GM12865 (cell line): ENCODE measurements around the gene MBD2.

Experiments used
- DNase-seq: peaks from one replicate; pipeline ENCODE4 v3.0.0; 2010; ENCODE audit warnings: low read depth
- H3K4me3 ChIP-seq: 2 replicates; pipeline ENCODE4 v1.5.1; 2011; ENCODE audit warnings: mild to moderate bottlenecking, low read depth, low read length, control low read depth
- TF ChIP-seq, protein P1 (sequence below): IDR thresholded peaks from 2 replicates; pipeline ENCODE4 v1.5.1; 2011; ENCODE audit warnings: low read length, control low read depth, low read depth, inconsistent platforms; ENCODE audit not compliant: insufficient read depth; ENCODE audit errors: missing control alignments

MBD2 gene

DNA sequence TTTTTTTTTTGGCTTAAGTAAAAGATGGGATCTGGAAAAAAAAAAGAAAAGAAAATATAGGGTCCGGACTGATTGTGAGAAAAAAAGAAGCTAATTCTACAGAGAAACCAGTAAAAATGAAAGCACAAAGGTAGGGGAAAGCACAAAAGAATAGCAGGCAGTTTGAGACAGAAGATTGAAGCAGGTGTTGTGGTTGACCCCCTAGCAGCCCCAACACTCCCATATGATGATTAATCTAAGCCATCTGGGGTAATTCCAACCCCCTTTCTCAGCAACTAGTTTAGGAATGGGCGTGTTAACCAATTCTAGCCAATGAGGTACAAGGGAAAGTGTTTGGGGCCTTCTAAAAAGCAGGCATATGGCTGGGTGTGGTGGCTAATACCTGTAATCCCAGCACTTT is 77.0 kb downstream of the MBD2 start:
- H3K4me3 ChIP-seq: no peak overlapping the region
- TF ChIP-seq, protein P1, sequence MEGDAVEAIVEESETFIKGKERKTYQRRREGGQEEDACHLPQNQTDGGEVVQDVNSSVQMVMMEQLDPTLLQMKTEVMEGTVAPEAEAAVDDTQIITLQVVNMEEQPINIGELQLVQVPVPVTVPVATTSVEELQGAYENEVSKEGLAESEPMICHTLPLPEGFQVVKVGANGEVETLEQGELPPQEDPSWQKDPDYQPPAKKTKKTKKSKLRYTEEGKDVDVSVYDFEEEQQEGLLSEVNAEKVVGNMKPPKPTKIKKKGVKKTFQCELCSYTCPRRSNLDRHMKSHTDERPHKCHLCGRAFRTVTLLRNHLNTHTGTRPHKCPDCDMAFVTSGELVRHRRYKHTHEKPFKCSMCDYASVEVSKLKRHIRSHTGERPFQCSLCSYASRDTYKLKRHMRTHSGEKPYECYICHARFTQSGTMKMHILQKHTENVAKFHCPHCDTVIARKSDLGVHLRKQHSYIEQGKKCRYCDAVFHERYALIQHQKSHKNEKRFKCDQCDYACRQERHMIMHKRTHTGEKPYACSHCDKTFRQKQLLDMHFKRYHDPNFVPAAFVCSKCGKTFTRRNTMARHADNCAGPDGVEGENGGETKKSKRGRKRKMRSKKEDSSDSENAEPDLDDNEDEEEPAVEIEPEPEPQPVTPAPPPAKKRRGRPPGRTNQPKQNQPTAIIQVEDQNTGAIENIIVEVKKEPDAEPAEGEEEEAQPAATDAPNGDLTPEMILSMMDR: no peak
- DNase-seq: peak; percentile 91

DNA sequence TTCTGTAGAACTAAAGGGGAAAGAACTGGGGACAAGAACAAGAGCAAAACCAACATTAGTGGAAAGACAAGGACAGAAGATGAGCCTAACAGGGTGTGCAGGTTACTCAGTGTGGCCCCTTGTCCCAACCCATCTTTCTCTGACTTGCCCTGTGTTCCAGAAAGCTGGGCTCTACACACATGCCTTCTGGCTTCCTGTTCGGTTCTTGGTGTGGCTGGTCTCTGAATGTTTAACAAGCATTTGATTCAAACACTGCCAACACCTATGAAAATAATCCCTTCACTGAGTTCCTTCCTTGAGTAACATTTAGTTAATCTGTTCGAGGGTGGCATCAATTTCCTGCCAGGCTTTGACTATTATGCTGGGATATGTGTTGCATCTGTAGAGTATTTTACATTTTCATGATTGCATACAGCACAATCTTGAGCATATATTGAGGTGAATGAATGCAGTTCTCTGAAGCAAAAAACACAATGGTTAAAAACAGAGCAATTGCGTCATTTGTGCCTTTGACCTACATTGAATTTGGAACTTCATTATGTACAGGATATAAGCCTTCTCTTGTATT is 83.3 kb downstream of the MBD2 start:
- no peak for DNase-seq
- TF ChIP-seq, protein P1: no peak
- no peak overlapping the region for H3K4me3 ChIP-seq

DNA sequence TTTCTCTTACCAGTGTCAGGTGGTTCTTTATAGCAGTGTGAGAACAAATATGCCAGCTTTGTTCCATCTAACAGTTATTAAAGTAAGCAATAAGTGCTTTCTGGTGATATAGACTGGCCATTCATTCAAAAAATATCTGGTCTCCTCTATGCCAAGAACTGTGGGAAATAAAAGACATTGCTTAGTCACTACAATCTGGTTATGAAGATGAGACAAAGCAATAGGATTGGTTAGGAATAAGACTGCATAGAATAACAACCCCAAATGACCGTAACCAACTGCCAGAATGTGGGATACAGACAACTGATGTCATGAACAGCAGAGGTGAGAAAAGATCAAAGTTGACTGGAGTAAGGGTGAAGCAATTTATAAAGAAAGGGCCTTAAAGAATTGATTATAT is 83.8 kb downstream of the MBD2 start:
- no peak overlapping the region for H3K4me3 ChIP-seq
- no peak for DNase-seq
- TF ChIP-seq, protein P1: no peak

DNA sequence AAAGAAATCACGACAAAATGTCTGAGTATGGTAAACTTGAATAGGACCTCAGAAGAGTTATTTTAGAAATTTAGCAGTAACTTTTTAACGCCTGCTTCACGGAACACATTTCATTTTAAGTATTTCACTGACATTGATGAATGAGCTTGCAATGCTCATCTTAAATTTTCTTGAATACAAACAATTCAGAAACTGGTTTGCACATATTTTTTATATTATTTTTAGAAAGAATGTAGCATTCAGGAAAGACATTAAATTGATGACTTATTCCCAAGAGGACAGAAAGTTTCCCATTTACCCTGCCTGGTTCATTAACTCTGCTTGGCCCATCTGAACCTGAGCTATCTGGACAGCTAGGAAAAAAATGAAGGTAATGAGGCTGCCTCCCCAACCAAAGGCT is 89.3 kb downstream of the MBD2 start:
- TF ChIP-seq, protein P1: no peak
- H3K4me3 ChIP-seq: no peak overlapping the region
- DNase-seq: no peak

DNA sequence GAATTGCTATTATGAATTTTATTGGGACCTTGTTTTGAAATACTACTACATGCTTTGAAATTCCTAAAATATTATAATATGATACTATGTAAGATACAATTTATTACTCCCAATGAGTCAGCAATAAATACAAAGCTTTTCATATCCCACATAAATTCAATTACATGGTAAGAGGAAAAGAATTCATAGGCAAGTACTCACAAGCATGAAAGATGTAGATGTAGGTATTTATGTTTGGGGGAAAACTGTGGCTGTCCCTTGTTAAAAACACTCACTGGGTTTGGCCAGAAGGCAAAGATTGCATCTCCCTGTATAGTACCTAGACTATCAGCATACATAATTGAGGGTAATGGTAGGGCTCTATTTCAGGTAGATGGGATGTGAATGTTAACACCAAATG is 90.4 kb downstream of the MBD2 start:
- DNase-seq: no peak
- H3K4me3 ChIP-seq: no peak overlapping the region
- TF ChIP-seq, protein P1: no peak

DNA sequence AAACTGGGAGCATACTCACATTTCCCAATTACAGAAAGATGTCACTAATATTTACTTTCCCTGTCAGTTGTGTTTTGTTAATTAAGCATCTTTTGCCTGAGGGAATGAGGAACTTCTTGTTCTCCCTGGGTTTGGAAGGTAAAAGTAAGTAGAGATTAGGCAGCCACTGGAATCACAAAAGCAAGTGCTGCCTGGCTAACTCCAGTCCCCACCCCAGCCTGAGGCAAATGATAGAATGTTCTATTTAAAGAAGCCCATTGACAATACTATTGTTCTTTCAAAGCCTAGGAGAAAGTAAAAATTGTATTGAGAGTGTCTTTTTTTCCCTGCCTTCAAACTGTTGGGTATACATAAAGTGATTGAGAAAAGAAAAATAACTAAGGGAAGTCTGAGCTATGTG is 93.8 kb downstream of the MBD2 start:
- TF ChIP-seq, protein P1: no peak
- DNase-seq: no peak

DNA sequence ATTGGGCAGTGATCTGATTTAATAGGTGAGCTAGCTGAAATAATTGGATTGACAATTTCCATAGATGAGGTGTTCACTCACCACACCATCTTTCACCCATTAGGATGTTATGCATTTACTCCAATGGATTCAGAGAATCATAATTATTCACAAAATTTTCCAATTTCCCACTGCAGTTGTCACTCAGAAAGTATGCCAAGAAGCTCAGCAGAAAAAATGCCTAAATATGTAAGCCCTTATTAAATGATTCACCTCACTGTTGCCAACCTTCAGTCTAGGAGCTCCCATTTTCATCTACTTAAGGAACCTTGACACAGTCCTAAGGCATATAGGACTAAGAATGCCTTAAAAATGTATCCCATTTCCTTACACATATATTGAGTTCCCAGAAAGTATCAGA is 94.3 kb downstream of the MBD2 start:
- no peak for DNase-seq

More for the DNA sequence above, 93.8 kb downstream of the MBD2 start:
- no peak overlapping the region for H3K4me3 ChIP-seq

More for the DNA sequence above, 94.3 kb downstream of the MBD2 start:
- TF ChIP-seq, protein P1: no peak
- H3K4me3 ChIP-seq: no peak overlapping the region
